Choroid plexus epithelial cell (primary cell): Measurements from ENCODE around the gene ITPKB.

ENCODE experiments used
- DNase-seq: peaks from one replicate; pipeline ENCODE4 v3.0.0-alpha.2; 2010; ENCODE audit warnings: low read depth
- H3K4me3 ChIP-seq: 2 replicates; pipeline ENCODE4 v1.5.1; 2011; ENCODE audit warnings: low read depth, mild to moderate bottlenecking, control low read depth, low read length, moderate library complexity
- CTCF ChIP-seq: conservative IDR thresholded peaks from 2 replicates; pipeline ENCODE4 v1.5.1; 2011; ENCODE audit warnings: low read depth, mild to moderate bottlenecking, control low read depth, inconsistent platforms, low read length, moderate library complexity

Gene ITPKB

GRCh38 chr1:226743259-226743658 lies 4.2 kb upstream of the ITPKB start:
- no peak for DNase-seq
- no peak for TF ChIP-seq CTCF
- H3K4me3 ChIP-seq: no peak overlapping the region

GRCh38 chr1:226741009-226741408 lies 1.9 kb upstream of the ITPKB start:
- H3K4me3 ChIP-seq: no peak overlapping the region
- no peak for TF ChIP-seq CTCF
- DNase-seq: no peak

GRCh38 chr1:226739696-226740065 lies 599 bp upstream of the ITPKB start:
- no peak overlapping the region for H3K4me3 ChIP-seq
- no peak for DNase-seq

GRCh38 chr1:226738421-226738994 lies 574 bp downstream of the ITPKB start:
- peak overlapping the region; percentile 72 for H3K4me3 ChIP-seq
- DNase-seq: peak; percentile 47
- TF ChIP-seq CTCF: peak; percentile 14

More at GRCh38 chr1:226739696-226740065, 599 bp upstream of the ITPKB start:
- no peak for TF ChIP-seq CTCF

- peak overlapping the region; percentile 72 for H3K4me3 ChIP-seq
- peak; percentile 32 for DNase-seq
- no peak for TF ChIP-seq CTCF
Observed at GRCh38 chr1:226737819-226738420, 1.2 kb downstream of the ITPKB start.

- TF ChIP-seq CTCF: peak; percentile 1
- H3K4me3 ChIP-seq: peak overlapping the region; percentile 72
- DNase-seq: peak; percentile 55
Observed at GRCh38 chr1:226736908-226737818, 1.9 kb downstream of the ITPKB start.
